Measurements from ENCODE around the gene IL17B.

The IL17B gene

GRCh38 chr5:149357370-149358293 lies 21.5 kb downstream of the IL17B start, which contains the start of gene PCYOX1L:
Gene PCYOX1L, plus strand, starts transcription at chr5:149358046. Its CDS starts 23 bp downstream, at chr5:149358069.
- DNase-seq (ENCODE audit: low read depth): peak; percentile 66

GRCh38 chr5:149356391-149356790 lies 22.7 kb downstream of the IL17B start:
- DNase-seq (ENCODE audit: low read depth): no peak

GRCh38 chr5:149355688-149356087 lies 23.4 kb downstream of the IL17B start:
- no peak for DNase-seq (ENCODE audit: low read depth)

- DNase-seq (ENCODE audit: low read depth): no peak
Measured at GRCh38 chr5:149353911-149354310, 25.2 kb downstream of the IL17B start.

- DNase-seq (ENCODE audit: low read depth): no peak
Measured at GRCh38 chr5:149352169-149352568, 26.9 kb downstream of the IL17B start.

GRCh38 chr5:149349382-149349781 lies 29.7 kb downstream of the IL17B start:
- no peak for DNase-seq (ENCODE audit: low read depth)

GRCh38 chr5:149348518-149348917 lies 30.6 kb downstream of the IL17B start:
- no peak for DNase-seq (ENCODE audit: low read depth)

GRCh38 chr5:149345892-149346222 lies 33.2 kb downstream of the IL17B start:
- no peak for DNase-seq (ENCODE audit: low read depth)

GRCh38 chr5:149345147-149345891 lies 33.8 kb downstream of the IL17B start, which contains the start of gene GRPEL2:
Gene GRPEL2, plus strand, starts transcription at chr5:149345499. Its CDS starts 41 bp downstream, at chr5:149345540.
- DNase-seq (ENCODE audit: low read depth): peak; percentile 86

- no peak for DNase-seq (ENCODE audit: low read depth)
Measured at GRCh38 chr5:149344151-149344550, 34.9 kb downstream of the IL17B start.

- DNase-seq (ENCODE audit: low read depth): no peak
Measured at GRCh38 chr5:149341876-149342275, 37.2 kb downstream of the IL17B start.

GRCh38 chr5:149340920-149341319 lies 38.2 kb downstream of the IL17B start:
- DNase-seq (ENCODE audit: low read depth): no peak

- no peak for DNase-seq (ENCODE audit: low read depth)
Measured at GRCh38 chr5:149338364-149338763, 40.7 kb downstream of the IL17B start.

- DNase-seq (ENCODE audit: low read depth): no peak
Measured at GRCh38 chr5:149337736-149338135, 41.4 kb downstream of the IL17B start.

GRCh38 chr5:149333711-149334443 lies 45.2 kb downstream of the IL17B start:
- DNase-seq (ENCODE audit: low read depth): no peak

- DNase-seq (ENCODE audit: low read depth): no peak
Measured at GRCh38 chr5:149328177-149328576, 50.9 kb downstream of the IL17B start.

GRCh38 chr5:149326611-149327010 lies 52.5 kb downstream of the IL17B start:
- no peak for DNase-seq (ENCODE audit: low read depth)

- no peak for DNase-seq (ENCODE audit: low read depth)
Measured at GRCh38 chr5:149325894-149326293, 53.2 kb downstream of the IL17B start.

- no peak for DNase-seq (ENCODE audit: low read depth)
Measured at GRCh38 chr5:149325166-149325735, 53.8 kb downstream of the IL17B start.

GRCh38 chr5:149324641-149325040 lies 54.5 kb downstream of the IL17B start:
- no peak for DNase-seq (ENCODE audit: low read depth)
